ENCODE results near the gene SLC22A1. TPM values are rescaled to one million over a fixed set of nuclear protein-coding genes. Genes with fewer than 3 reads are reported as not detected.

Gene SLC22A1
- total RNA-seq, 4 donors from 2014 or later = 0.35 to 0.67 (median 0.58) TPM; not detected in 1

- no peak for ATAC-seq
- 80% methylated on average over 9 of the region's 23 CpGs; no CpG with 5 or more reads in 1 of the 2 donors for WGBS, 2 donors (ENCODE audit: low coverage in 1 of 2)
- H3K36me3 ChIP-seq = peaks cover 0 to 86% of the 10 kb centered on the region in 2 donors
- H3K27ac ChIP-seq = no peak overlapping the region
- TF ChIP-seq CTCF (IDR thresholded peaks at IDR 0.05) = no peak
- TF ChIP-seq EP300 (IDR thresholded peaks at IDR 0.05) = no peak
- TF ChIP-seq POLR2A (IDR thresholded peaks at IDR 0.05) = no peak
- TF ChIP-seq POLR2AphosphoS5 (IDR thresholded peaks at IDR 0.05) = no peak
- no peaks in the 10 kb centered on the region for H3K9me3 ChIP-seq
- H3K4me3 ChIP-seq = no peak overlapping the region
- no peaks in the 10 kb centered on the region for H3K4me1 ChIP-seq
- no peaks in the 10 kb centered on the region for H3K27me3 ChIP-seq
Measured at GRCh38 chr6:160101277-160102205, 20.1 kb upstream of the SLC22A1 start.

DNA sequence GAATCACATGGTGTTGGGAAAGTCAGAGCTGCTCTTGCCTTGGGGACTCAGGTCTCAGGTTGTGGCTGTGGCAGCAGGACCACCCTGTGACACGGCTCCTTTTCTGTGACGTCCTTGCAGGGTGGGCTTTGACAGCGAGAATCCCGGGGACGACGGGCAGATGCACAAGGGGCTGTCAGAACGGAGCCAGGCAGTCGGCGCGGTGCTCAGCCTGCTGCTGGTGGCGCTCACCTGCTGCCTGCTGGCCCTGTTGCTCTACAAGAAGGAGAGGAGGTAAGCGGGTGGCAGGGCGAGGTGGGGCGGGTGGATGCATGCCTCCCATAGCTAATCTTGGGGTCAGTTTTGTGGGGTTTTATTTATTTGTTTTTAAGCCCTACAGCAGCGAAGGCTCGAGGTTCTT is 19.2 kb upstream of the SLC22A1 start:
- WGBS, 2 donors (ENCODE audit: low coverage in 1 of 2) = 80% methylated on average over 2 of the region's 16 CpGs; no CpG with 5 or more reads in 1 of the 2 donors
- TF ChIP-seq POLR2AphosphoS5 (IDR thresholded peaks at IDR 0.05) (no peak), CTCF (IDR thresholded peaks at IDR 0.05) (no peak), EP300 (IDR thresholded peaks at IDR 0.05) (no peak), POLR2A (IDR thresholded peaks at IDR 0.05) (no peak)
- Histone ChIP-seq H3K9me3 (no peaks in the 10 kb centered on the region), H3K27ac (no peak overlapping the region), H3K36me3 (peaks cover 0 to 86% of the 10 kb centered on the region in 2 donors), H3K27me3 (no peaks in the 10 kb centered on the region), H3K4me1 (no peaks in the 10 kb centered on the region), H3K4me3 (no peak overlapping the region)
- ATAC-seq = no peak

GRCh38 chr6:160102956-160103824 is 18.4 kb upstream of the SLC22A1 start:
- Histone ChIP-seq H3K27ac (no peak overlapping the region), H3K4me1 (no peaks in the 10 kb centered on the region), H3K27me3 (no peaks in the 10 kb centered on the region), H3K36me3 (peaks cover 0 to 86% of the 10 kb centered on the region in 2 donors), H3K4me3 (no peak overlapping the region), H3K9me3 (no peaks in the 10 kb centered on the region)
- 78 to 81% methylated on average over 4 to 10 of the region's 14 CpGs for WGBS, 2 donors (ENCODE audit: low coverage in 1 of 2)
- TF ChIP-seq CTCF (IDR thresholded peaks at IDR 0.05) (peak in 1 of 4 experiments; percentile 25), POLR2A (IDR thresholded peaks at IDR 0.05) (no peak), EP300 (IDR thresholded peaks at IDR 0.05) (no peak)
- ATAC-seq = no peak

DNA sequence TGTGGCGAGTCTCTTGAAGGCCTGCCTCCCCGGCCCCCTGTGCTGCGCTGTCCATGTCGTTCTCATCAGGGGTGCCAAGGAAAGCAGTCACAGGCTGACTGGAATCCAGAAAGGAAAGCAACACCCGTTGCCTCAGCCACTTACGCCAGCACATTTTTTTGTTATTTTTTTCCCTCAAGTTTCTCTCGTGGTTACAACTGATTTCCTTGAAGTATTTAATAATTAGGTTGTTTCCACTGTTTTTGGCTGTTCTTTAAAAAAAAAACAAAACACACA is 17.9 kb upstream of the SLC22A1 start:
- WGBS, 2 donors (ENCODE audit: low coverage in 1 of 2) = 79 to 89% methylated on average over 7 of the region's 7 CpGs
- H3K27ac ChIP-seq = no peak overlapping the region

More for the DNA sequence above, 17.9 kb upstream of the SLC22A1 start:
- H3K27me3 ChIP-seq = no peaks in the 10 kb centered on the region
- H3K4me3 ChIP-seq = no peak overlapping the region
- H3K36me3 ChIP-seq = peaks cover 0 to 86% of the 10 kb centered on the region in 2 donors
- TF ChIP-seq EP300 (IDR thresholded peaks at IDR 0.05) (no peak), POLR2AphosphoS5 (IDR thresholded peaks at IDR 0.05) (no peak), CTCF (IDR thresholded peaks at IDR 0.05) (no peak), POLR2A (IDR thresholded peaks at IDR 0.05) (no peak)
- no peaks in the 10 kb centered on the region for H3K4me1 ChIP-seq
- ATAC-seq = no peak
- no peaks in the 10 kb centered on the region for H3K9me3 ChIP-seq

All from gastroesophageal sphincter (tissue), 4 donors.